ENCODE measurements around the gene ERBB2. TPM values are rescaled to one million over a fixed set of nuclear protein-coding genes. Genes with fewer than 3 reads are reported as not detected.

ERBB2 gene
- total and polyA plus RNA-seq, 9 of the 15 experiments (the other 6 are each of a cell fraction or from before 2014, with no cell fraction given) = 0.74 to 5.6 (median 3.3) TPM

GRCh38 chr17:39754161-39754957, 54.5 kb downstream of the ERBB2 start (continued):
- TF ChIP-seq RFX7 (CRISPR knock-in tag; IDR thresholded peaks at IDR 0.05) = no peak
- TF ChIP-seq RHOXF2B (CRISPR knock-in tag; conservative IDR thresholded peaks at IDR 0.05) = no peak
- TF ChIP-seq TFE3 (CRISPR knock-in tag; IDR thresholded peaks at IDR 0.05) = no peak
- no peak for TF ChIP-seq TEAD4 (IDR thresholded peaks at IDR 0.05; ENCODE audit: low read length)
- no peak for TF ChIP-seq TEAD4 (CRISPR knock-in tag; IDR thresholded peaks at IDR 0.05; ENCODE audit: borderline replicate concordance)
- no peak for TF ChIP-seq FOS (IDR thresholded peaks at IDR 0.05; ENCODE audit: extremely low read depth, insufficient read length)
- no peak for TF ChIP-seq IFI16 (CRISPR knock-in tag; IDR thresholded peaks at IDR 0.05)
- TF ChIP-seq SRSF1 (IDR thresholded peaks at IDR 0.05; ENCODE audit: low read depth, low read length) = no peak
- no peak for TF ChIP-seq THAP7 (CRISPR knock-in tag; IDR thresholded peaks at IDR 0.05)
- TF ChIP-seq MAFF (IDR thresholded peaks at IDR 0.05; ENCODE audit: low read length) = no peak
- no peak for TF ChIP-seq PTRF (tag; IDR thresholded peaks at IDR 0.05)
- TF ChIP-seq ZFP91 (CRISPR knock-in tag; IDR thresholded peaks at IDR 0.05) = no peak
- no peak for TF ChIP-seq HOXB6 (CRISPR knock-in tag; IDR thresholded peaks at IDR 0.05; ENCODE audit: borderline replicate concordance)
- no peak; the same call in 1 of the 2 replicates for TF ChIP-seq CHD2 (IDR thresholded peaks at IDR 0.05; ENCODE audit: low read depth, low read length)
- TF ChIP-seq SNAPC5 (CRISPR knock-in tag; IDR thresholded peaks at IDR 0.05) = no peak
- no peak for TF ChIP-seq ZNF707 (CRISPR knock-in tag; conservative IDR thresholded peaks at IDR 0.05)
- no peak for TF ChIP-seq CAMTA2 (CRISPR knock-in tag; conservative IDR thresholded peaks at IDR 0.05)
